Kidney (tissue), 14 donors: ENCODE data around the gene EHBP1L1. TPM values are rescaled to one million over a fixed set of nuclear protein-coding genes. Genes with fewer than 3 reads are reported as not detected.

Experiments
- DNase-seq, 5 donors: peaks; one replicate each; pipeline ENCODE4 v3.0.0-alpha.2; 2013 to 2020
- FAIRE-seq: peaks from 2 replicates; lab custom pipeline; 2012; peaks lifted over from hg19 to GRCh38; lab: Jason Lieb, UNC
- H3K27ac ChIP-seq, 2 donors: one replicate each; pipeline ENCODE4 v1.7.0; 2013; ENCODE audit warnings: low read depth in 2 of 2, low read length in 2 of 2, inconsistent platforms in 1 of 2
- H3K27me3 ChIP-seq: one replicate; pipeline ENCODE4 v1.7.1; 2013; ENCODE audit warnings: low read length, inconsistent platforms; ENCODE audit not compliant: control insufficient read depth, insufficient read depth
- H3K36me3 ChIP-seq, 3 donors: one replicate each; pipeline versions ENCODE4 v1.7.0 to v1.7.1; 2013; ENCODE audit warnings: low read length in 3 of 3, control low read depth in 1 of 3, inconsistent platforms in 1 of 3; ENCODE audit not compliant: insufficient read depth in 3 of 3, control insufficient read depth in 2 of 3
- H3K4me1 ChIP-seq, 3 donors: one replicate each; pipeline versions ENCODE4 v1.7.0 to v1.7.1; 2013; ENCODE audit warnings: low read length in 3 of 3, inconsistent platforms in 1 of 3, low read depth in 1 of 3; ENCODE audit not compliant: control insufficient read depth in 2 of 3, insufficient read depth in 2 of 3
- H3K4me3 ChIP-seq, 3 donors: one replicate each; pipeline versions ENCODE4 v1.7.0 to v1.8.1; 2013; ENCODE audit warnings: low read length in 3 of 3, control low read depth in 1 of 3, inconsistent platforms in 1 of 3
- H3K9ac ChIP-seq, 3 donors: one replicate each; pipeline versions ENCODE4 v1.7.0 to v1.7.1; 2013; ENCODE audit warnings: low read length in 3 of 3, control low read depth in 1 of 3, inconsistent platforms in 1 of 3
- H3K9me3 ChIP-seq, 3 donors: one replicate each; pipeline versions ENCODE4 v1.7.0 to v1.7.1; 2013; ENCODE audit warnings: low read length in 3 of 3, control low read depth in 1 of 3, inconsistent platforms in 1 of 3; ENCODE audit not compliant: control insufficient read depth in 2 of 3, insufficient read depth in 1 of 3
- intact Hi-C: fragments of 100-400 bp; cut with DNase I; formaldehyde crosslinking; loops from one replicate; pipeline ENCODE4 v1.11.1; 2022
- polyA plus RNA-seq: library from polyadenylated mRNA; stranded (reverse); fragments of 350-450 nt; fragmentation: Illumina TruSeq; extraction: RNeasy Lipid Tissue Mini Kit (QIAGEN cat#74804); gene quantifications from one replicate; pipeline ENCODE4 v1.2.3, GENCODE V29; 2014; ENCODE audit warnings: low read depth, low replicate concordance; ENCODE audit not compliant: insufficient read depth
- total RNA-seq: library from RNA; stranded (reverse); fragmentation: NEBNext Ultra II Directional; extraction: Animal tissue kit (Norgen Biotek cat#: 25700); gene quantifications from one replicate; pipeline ENCODE4 v1.2.1, GENCODE V29; 2021
- TF ChIP-seq, protein P1 (sequence below): IDR thresholded peaks from 3 replicates; pipeline ENCODE4 v1.5.1; 2012; ENCODE audit warnings: mild to moderate bottlenecking, moderate library complexity, borderline replicate concordance; ENCODE audit not compliant: insufficient read depth; ENCODE audit errors: extremely low read depth
- donor health status: control.
- donor health status: control.
- donor health status: control.
- donor health status: control.
- donor health status: control.
- donor health status: DM: yes; HTN: yes; CAD: no.
- donor health status: Normal renal cell carcinoma (clear cell type).

EHBP1L1 gene
- total and polyA plus RNA-seq, 2 donors from 2014 or later, result 20.5 to 95.4 TPM

DNA sequence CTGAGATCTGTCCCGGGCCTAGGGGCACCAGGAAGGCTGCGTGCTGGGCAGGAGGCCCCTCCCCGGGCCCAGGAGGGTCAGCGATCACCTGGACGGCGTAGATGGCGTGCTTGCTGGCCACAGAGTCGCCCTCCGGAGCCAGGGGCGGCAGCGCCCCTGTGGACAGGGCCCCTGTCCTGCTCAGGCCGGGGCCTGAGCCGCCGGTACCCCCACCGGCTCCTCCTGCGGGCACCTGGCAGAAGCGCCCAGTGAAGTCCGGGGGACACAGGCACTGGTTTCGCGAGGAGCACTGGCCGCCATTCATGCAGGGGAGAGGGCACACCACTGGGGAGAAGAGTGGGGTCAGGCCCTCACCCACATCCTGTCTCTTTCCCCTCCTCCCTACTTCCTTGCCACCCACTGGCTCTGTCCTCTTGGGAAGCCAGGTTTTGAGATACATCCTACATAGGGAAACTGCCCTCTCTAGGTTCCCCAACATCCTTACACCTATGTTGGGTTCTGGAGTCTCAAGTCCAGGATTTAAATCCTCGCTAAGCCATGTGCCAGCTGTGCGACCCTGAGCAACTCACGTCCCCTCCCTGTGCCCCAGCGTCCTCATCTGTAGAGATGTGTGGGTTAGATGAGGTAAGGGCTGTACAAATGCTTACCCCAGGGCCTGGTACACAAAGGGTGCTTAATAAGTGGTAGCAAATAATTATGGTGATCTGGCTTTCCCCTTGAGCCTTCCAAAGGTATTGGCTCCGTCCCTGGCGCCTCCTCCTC is 21.6 kb upstream of the EHBP1L1 start:
- H3K4me1 ChIP-seq, result peaks cover 0 to 45% (median 13%) of the 10 kb centered on the region in 3 donors
- no peaks in the 10 kb centered on the region for H3K27me3 ChIP-seq
- intact Hi-C loops, result no loop called here
- H3K9me3 ChIP-seq, result no peaks in the 10 kb centered on the region
- H3K36me3 ChIP-seq, result no peaks in the 10 kb centered on the region
- TF ChIP-seq, protein P1, sequence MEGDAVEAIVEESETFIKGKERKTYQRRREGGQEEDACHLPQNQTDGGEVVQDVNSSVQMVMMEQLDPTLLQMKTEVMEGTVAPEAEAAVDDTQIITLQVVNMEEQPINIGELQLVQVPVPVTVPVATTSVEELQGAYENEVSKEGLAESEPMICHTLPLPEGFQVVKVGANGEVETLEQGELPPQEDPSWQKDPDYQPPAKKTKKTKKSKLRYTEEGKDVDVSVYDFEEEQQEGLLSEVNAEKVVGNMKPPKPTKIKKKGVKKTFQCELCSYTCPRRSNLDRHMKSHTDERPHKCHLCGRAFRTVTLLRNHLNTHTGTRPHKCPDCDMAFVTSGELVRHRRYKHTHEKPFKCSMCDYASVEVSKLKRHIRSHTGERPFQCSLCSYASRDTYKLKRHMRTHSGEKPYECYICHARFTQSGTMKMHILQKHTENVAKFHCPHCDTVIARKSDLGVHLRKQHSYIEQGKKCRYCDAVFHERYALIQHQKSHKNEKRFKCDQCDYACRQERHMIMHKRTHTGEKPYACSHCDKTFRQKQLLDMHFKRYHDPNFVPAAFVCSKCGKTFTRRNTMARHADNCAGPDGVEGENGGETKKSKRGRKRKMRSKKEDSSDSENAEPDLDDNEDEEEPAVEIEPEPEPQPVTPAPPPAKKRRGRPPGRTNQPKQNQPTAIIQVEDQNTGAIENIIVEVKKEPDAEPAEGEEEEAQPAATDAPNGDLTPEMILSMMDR, result no peak
- no peak for FAIRE-seq
- no peak overlapping the region for H3K9ac ChIP-seq
- no peak overlapping the region for H3K27ac ChIP-seq
- no peak for DNase-seq
- no peak overlapping the region for H3K4me3 ChIP-seq

DNA sequence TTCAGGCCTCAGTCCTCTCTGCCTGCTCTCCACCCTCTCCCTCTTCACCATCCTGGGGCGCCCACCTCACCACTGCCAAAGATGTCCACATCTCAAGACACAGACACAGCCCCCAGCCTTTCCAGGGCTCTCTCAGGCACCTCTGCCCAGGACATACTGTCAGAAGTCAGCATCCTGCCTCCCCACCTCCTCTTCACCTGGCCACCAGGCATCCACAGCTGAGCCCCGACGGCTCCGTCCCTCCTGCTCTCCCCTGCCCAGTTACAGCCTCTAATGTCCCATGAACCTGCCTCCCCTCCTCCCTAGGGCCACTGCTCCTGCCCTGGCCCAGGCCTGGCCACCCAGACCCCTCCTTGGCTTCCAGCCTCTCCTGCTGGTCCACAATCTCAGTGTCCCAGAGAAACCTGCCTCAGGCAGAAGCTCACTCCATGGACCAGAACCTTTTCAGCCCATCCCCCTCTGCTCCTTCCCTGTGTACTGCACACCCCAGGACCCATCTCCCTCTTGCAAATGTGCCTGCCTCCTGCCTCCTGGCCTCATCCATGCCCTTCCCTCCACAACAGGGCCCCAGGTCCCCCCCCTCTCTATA is 20.9 kb upstream of the EHBP1L1 start:
- no peaks in the 10 kb centered on the region for H3K27me3 ChIP-seq
- FAIRE-seq (no peak), DNase-seq (peak in 1 of 5 donors; percentile 50)
- peak overlapping the region in 1 of 2 donors; percentile 20 for H3K27ac ChIP-seq
- intact Hi-C loops, result no loop called here
- no peak overlapping the region for H3K4me3 ChIP-seq
- no peaks in the 10 kb centered on the region for H3K9me3 ChIP-seq
- H3K36me3 ChIP-seq, result no peaks in the 10 kb centered on the region
- H3K4me1 ChIP-seq, result peaks cover 0 to 48% (median 13%) of the 10 kb centered on the region in 3 donors
- no peak overlapping the region for H3K9ac ChIP-seq
- TF ChIP-seq, protein P1, result no peak

DNA sequence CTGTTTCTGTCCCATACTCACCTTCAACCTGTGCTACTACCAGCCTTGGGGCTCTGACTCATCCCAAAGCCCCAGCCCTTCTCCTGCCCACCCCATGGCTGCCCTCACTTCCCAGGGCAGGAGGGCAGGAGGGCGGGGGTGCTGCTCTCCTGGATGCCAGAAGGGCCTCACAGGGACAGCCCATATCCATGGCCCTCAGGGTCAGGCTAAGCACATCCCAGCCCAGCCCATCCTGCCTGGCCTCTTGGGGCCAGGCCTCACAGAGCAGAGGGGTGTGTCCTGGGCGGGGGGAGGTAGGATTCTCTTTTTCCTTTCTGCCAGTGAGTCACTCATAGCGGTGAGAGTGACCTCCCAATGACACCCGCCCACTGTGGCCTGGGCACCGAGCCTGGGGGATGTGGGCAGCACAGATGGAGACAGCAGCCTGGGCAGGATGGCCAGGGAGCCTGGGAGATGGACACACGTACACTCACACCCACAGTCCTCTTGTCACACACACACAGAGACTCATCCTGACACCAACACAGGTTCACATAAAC is 20.1 kb upstream of the EHBP1L1 start:
- Histone ChIP-seq H3K4me3 (no peak overlapping the region), H3K27me3 (no peaks in the 10 kb centered on the region), H3K9ac (no peak overlapping the region), H3K4me1 (peaks cover 0 to 54% (median 13%) of the 10 kb centered on the region in 3 donors), H3K9me3 (no peaks in the 10 kb centered on the region), H3K27ac (peak overlapping the region in 1 of 2 donors; percentile 61), H3K36me3 (no peaks in the 10 kb centered on the region)
- FAIRE-seq (no peak), DNase-seq (peak in 2 of 5 donors; percentile 57 to 91)
- TF ChIP-seq, protein P1, result no peak
- intact Hi-C loops, result no loop called here
